ENCODE data around the gene AEBP1.

- TF ChIP-seq CTCF (IDR thresholded peaks at IDR 0.05; ENCODE audit: insufficient read depth, low read depth, low read length): no peak
- no peak for TF ChIP-seq EZH2 (IDR thresholded peaks at IDR 0.05; ENCODE audit: insufficient read depth, low read length)
These were observed 36.8 kb upstream of the AEBP1 start for GRCh38 chr7:44067064-44067951.

Measured in astrocyte (in vitro differentiated cells and primary cell).